SJSA1 (cell line): ENCODE measurements around the gene MYBPH. TPM values are rescaled to one million over a fixed set of nuclear protein-coding genes. Genes with fewer than 3 reads are reported as not detected.

Experiments used
- DNase-seq, 2 experiments: peaks; one replicate each; pipeline ENCODE4 v3.0.0-alpha.2; 2015 to 2020; ENCODE audit warnings: low spot score in 2 of 2, low read depth in 1 of 2
- H3K27ac ChIP-seq: fragments of 250-450 bp; sonication (Bioruptor Pico); 2 replicates; pipeline ENCODE4 v1.5.1; 2020; ENCODE audit warnings: mild to moderate bottlenecking, moderate library complexity
- H3K27me3 ChIP-seq: fragments of 250-450 bp; sonication (Bioruptor Pico); replicated peaks from 2 replicates; pipeline ENCODE4 v1.5.1; 2020; ENCODE audit warnings: mild to moderate bottlenecking, moderate library complexity
- H3K36me3 ChIP-seq: fragments of 250-450 bp; sonication (Bioruptor Pico); 2 replicates; pipeline ENCODE4 v1.5.1; 2020; ENCODE audit warnings: mild to moderate bottlenecking
- H3K4me1 ChIP-seq: fragments of 250-450 bp; sonication (Bioruptor Pico); replicated peaks from 2 replicates; pipeline ENCODE4 v1.6.1; 2021; ENCODE audit warnings: mild to moderate bottlenecking
- H3K4me3 ChIP-seq: fragments of 250-450 bp; sonication (Bioruptor Pico); 2 replicates; pipeline ENCODE4 v1.5.1; 2020; ENCODE audit warnings: mild to moderate bottlenecking
- H3K9me3 ChIP-seq: fragments of 250-450 bp; sonication (Bioruptor Pico); replicated peaks from 2 replicates; pipeline ENCODE4 v1.5.1; 2020; ENCODE audit warnings: mild to moderate bottlenecking
- total RNA-seq: library from RNA; depleted of rRNA; stranded (reverse); fragments of >200 nt; shearing (Covaris generic); gene quantifications from 2 replicates; pipeline ENCODE4 v1.2.3, GENCODE V29; 2014

The MYBPH gene
- total RNA-seq, 1 experiment from 2014 or later, result not detected

DNA sequence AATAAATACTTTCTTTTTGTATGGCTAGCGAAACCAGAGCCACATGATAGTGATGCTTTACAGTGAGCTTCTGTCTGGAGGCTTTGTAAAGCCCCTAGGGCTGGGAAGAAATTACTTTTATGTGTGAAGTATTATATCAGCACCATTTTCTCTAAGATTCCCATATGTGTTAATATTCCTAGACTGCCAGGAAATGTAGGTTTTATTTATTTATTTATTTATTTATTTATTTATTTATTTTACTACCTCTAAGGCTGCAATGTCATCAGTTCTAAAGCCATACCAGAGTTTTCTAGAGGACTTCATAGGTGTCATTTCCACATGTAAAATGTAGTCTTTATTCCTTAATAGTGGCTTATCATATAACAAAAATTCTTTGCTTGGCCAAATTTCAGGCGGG lies 15.3 kb upstream of the MYBPH start:
- no peak overlapping the region for H3K4me3 ChIP-seq
- no peak for DNase-seq
- H3K27ac ChIP-seq, result no peak overlapping the region
- no peaks in the 10 kb centered on the region for H3K4me1 ChIP-seq
- H3K27me3 ChIP-seq, result peaks cover 7% of the 10 kb centered on the region
- no peaks in the 10 kb centered on the region for H3K36me3 ChIP-seq
- H3K9me3 ChIP-seq, result no peaks in the 10 kb centered on the region

DNA sequence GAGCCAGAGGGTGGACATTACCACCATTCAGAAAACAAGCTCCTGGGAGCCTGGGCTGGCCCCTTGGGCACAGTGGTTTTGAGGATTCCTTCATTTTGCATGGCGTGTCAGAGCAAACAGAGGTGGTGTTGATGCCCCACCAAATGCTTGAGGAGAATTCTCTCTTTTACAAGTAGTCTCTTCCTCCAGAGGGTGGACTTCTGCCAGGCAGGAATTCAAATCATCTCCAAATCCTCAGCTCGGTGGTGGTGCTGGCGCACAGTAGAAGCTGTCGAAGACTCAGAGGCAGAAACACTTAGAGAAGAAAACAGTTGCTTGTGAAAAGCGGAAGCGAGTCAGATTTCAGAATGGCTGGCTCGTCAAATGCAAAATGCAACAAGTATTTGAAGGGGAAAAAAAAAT lies 14.3 kb upstream of the MYBPH start:
- Histone ChIP-seq H3K9me3 (no peaks in the 10 kb centered on the region), H3K27ac (no peak overlapping the region), H3K27me3 (peaks cover 7% of the 10 kb centered on the region), H3K36me3 (no peaks in the 10 kb centered on the region), H3K4me1 (no peaks in the 10 kb centered on the region), H3K4me3 (no peak overlapping the region)
- DNase-seq, result no peak

DNA sequence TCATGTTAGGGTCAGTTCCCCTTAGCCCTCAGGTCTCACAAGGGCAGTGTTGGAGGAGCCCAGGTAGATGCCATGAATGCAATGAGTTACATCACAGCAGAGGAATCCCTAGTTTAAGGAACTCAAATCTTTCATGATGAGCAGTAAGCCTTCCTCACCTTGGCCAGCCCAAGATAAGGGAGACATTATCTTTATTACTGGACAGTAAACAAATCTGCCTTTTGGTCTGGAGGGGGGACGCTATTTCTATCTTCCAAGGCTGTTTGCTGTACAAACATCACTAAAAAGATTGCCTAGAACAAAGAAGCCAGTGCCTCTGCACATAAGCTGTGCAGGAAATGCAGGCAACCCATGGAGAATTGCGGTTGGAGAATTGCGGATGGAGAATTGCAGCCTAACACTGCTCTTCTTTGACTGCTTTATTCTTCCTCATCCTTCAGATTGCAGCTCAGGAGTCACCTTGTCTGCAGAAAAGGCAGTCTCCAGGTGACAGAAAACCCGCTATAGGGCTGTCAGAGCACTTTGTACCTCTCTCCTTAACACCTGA lies 13.1 kb upstream of the MYBPH start:
- Histone ChIP-seq H3K4me3 (no peak overlapping the region), H3K4me1 (no peaks in the 10 kb centered on the region), H3K9me3 (no peaks in the 10 kb centered on the region), H3K27ac (no peak overlapping the region), H3K27me3 (peaks cover 7% of the 10 kb centered on the region), H3K36me3 (no peaks in the 10 kb centered on the region)
- DNase-seq, result no peak

DNA sequence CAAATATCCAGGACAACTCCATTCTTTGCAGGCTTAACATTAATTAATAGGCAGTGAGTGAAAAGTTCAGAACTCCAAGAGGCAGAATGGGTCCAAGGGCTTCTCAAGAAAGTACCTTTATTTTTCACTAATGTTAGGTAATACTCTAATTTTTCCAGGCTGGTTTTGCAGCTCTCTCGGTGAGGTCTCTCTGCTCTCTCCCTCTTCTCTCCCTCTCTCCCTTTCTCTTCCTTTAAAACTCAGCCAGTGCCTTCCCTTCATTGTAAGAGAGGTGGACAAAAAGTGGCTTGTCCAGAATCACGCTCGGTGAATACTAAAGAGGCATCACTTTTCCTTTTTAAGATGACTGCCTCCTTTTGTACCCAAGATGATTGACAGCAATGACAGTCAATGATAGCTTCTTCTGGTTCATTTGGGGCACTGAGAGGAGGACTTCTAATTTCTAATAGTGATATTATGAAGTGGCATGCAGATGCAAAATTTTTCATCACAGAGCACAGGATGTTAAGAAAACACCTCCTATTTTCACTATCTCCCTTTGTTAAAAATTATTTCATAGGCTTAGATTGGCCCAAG lies 12.2 kb upstream of the MYBPH start:
- no peak overlapping the region for H3K4me3 ChIP-seq
- no peaks in the 10 kb centered on the region for H3K4me1 ChIP-seq
- DNase-seq, result no peak
- H3K27me3 ChIP-seq, result peaks cover 7% of the 10 kb centered on the region
- no peak overlapping the region for H3K27ac ChIP-seq
- H3K9me3 ChIP-seq, result no peaks in the 10 kb centered on the region
- no peaks in the 10 kb centered on the region for H3K36me3 ChIP-seq

DNA sequence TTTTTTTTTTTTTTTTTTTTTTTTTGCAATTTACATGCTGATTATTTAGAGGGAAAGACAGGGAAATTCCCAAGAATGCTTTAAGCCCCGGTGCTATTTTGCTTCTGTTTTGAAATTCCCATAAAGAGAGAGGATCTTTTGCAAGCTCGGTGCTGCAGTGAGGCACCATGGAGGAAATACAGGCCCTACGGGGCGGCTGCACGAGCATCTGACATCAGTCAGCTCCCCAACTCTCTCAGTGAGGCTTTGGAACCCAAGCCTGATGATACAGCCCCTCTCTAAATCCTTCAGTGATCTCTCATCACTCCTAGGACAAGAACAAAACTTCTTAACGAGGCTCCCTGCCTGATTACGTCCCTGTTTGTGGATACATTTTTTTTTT lies 11.7 kb upstream of the MYBPH start:
- peaks cover 7% of the 10 kb centered on the region for H3K27me3 ChIP-seq
- no peak overlapping the region for H3K27ac ChIP-seq
- no peaks in the 10 kb centered on the region for H3K9me3 ChIP-seq
- no peak overlapping the region for H3K4me3 ChIP-seq
- DNase-seq, result no peak
- H3K36me3 ChIP-seq, result no peaks in the 10 kb centered on the region
- no peaks in the 10 kb centered on the region for H3K4me1 ChIP-seq

DNA sequence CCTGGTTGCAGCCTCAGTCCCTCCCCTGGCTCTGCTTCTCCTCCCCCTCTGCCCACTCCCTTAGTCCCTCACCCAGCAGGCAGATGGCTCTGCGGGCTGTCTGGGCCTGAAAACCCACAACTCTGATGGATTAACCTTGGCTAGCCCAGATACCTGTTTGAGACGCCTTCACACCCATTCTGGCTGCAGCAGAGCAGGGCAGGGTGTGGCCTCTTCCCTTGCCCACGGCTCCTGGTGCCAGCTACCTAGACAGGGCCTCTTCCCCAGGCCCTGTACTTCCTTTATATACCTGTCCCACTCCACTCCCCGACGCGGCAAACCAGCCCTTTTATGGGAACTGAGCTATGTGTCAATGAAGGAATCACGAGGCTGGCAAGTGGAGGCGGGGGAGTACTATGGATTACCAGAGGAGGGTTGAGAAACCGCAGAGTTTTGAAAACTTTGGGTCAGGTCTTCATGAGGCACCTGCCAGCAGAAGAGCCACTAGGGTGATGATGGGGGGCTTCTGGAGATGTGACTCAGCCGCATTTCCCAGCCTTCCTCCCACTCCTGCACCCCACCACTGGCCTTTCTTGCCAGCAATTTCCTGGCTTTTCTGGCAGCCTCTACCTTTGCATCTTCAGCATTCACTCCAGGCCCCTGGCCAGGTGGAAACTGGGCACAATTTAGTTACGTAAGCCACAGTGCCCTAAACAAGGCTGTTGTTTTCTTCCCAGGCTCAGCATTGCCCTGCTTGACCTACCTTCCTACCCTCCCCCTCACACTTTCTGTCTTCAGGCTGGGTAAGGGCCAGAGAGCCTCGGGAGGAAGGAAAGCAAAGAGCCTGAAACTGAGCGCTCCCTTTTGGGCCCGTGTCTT lies 11.0 kb upstream of the MYBPH start, which contains the start of gene CHI3L1:
TSS of gene CHI3L1 (minus strand) at position 259 of the 858 bp plus-strand sequence. CDS start at position 178, 81 bp downstream.
- Histone ChIP-seq H3K4me1 (no peaks in the 10 kb centered on the region), H3K9me3 (no peaks in the 10 kb centered on the region), H3K27ac (no peak within 1 kb of the TSS), H3K36me3 (no peaks in the 10 kb centered on the region), H3K27me3 (peaks cover 7% of the 10 kb centered on the region), H3K4me3 (no peak within 1 kb of the TSS)
- DNase-seq, result no peak

DNA sequence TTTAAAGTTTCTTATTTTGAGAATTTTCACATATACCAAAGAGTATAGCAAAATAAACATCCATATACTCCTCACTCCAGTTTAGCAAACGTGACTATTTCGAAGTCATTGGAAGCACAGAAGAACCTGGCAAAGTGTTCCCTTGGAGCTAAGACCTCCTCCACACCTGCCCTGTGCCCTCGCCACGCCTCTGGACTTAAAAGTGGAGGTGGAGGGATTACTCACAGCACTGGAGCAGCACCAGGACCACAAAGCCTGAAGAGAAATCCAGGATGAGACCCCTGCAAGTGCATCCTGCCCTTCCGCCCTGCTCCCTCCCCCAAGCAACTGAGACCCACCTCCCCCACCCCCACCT lies 10.4 kb upstream of the MYBPH start:
- no peak for DNase-seq
- Histone ChIP-seq H3K9me3 (no peaks in the 10 kb centered on the region), H3K27me3 (peaks cover 7% of the 10 kb centered on the region), H3K4me1 (no peaks in the 10 kb centered on the region), H3K27ac (no peak overlapping the region), H3K36me3 (no peaks in the 10 kb centered on the region), H3K4me3 (no peak overlapping the region)

DNA sequence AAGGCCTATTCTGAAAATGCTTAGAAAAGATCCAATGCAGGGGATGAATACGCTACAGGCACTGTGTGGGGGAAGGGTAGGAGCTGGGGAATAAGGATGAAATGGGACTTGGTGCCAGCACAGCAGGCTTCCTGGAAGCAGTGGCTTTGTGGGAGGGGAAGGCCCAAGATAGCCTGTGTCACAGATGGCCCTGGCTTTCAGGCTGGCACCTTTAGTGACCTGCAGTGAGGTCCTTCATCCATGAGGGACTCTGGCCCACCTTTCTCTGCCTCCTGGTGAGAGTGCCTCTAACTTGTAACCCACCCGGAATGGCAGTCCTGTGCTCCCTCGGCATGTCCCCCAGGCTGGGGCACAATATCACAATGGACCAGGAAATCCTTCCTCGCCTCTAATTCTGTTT lies 10.0 kb upstream of the MYBPH start:
- Histone ChIP-seq H3K36me3 (no peaks in the 10 kb centered on the region), H3K27me3 (peaks cover 7% of the 10 kb centered on the region), H3K4me3 (no peak overlapping the region), H3K27ac (no peak overlapping the region), H3K4me1 (no peaks in the 10 kb centered on the region), H3K9me3 (no peaks in the 10 kb centered on the region)
- no peak for DNase-seq

DNA sequence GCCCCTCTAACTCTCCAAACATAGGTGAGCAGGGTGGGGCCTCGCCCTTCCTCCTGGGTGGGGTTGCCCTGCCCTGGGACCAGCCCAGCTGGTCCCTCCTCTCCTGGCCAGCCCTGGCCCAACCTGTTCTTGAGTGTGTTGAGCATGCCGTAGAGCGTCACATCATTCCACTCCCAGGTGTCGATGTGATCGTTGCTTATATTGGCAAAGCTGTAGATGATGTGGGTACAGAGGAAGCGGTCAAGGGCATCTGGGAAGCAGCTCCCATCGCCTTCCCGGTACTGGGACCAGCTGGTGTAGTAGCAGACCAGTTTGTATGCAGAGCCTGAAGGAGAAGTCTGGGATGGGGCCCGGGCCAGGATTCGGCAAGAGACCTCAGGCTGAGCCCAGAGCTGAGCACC lies 9.4 kb upstream of the MYBPH start:
- no peak for DNase-seq
- H3K27ac ChIP-seq, result no peak overlapping the region
- H3K4me1 ChIP-seq, result no peaks in the 10 kb centered on the region
- H3K27me3 ChIP-seq, result peaks cover 7% of the 10 kb centered on the region
- H3K9me3 ChIP-seq, result no peaks in the 10 kb centered on the region
- H3K36me3 ChIP-seq, result no peaks in the 10 kb centered on the region
- no peak overlapping the region for H3K4me3 ChIP-seq

DNA sequence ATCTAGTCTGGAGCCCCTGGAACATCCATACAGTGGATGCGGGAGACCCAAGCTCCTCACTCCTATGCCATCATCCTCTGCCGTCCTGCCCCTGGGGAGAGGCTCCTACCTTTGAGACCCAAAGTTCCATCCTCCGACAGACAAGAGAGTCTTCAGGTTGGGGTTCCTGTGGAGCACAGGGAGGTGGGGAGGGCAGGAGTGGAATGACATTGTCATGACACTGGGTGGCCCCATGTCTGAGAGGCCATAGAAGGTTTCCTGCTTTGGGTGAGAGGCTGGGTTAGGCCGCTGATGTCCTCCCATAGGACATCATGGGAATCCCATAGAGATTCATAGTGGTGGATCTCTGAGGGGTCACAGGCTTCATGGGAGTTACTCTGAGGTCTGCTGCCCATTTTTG lies 8.8 kb upstream of the MYBPH start:
- no peak overlapping the region for H3K27ac ChIP-seq
- H3K4me1 ChIP-seq, result no peaks in the 10 kb centered on the region
- no peak for DNase-seq
- H3K36me3 ChIP-seq, result no peaks in the 10 kb centered on the region
- H3K9me3 ChIP-seq, result no peaks in the 10 kb centered on the region
- no peak overlapping the region for H3K4me3 ChIP-seq
- H3K27me3 ChIP-seq, result peaks cover 7% of the 10 kb centered on the region

DNA sequence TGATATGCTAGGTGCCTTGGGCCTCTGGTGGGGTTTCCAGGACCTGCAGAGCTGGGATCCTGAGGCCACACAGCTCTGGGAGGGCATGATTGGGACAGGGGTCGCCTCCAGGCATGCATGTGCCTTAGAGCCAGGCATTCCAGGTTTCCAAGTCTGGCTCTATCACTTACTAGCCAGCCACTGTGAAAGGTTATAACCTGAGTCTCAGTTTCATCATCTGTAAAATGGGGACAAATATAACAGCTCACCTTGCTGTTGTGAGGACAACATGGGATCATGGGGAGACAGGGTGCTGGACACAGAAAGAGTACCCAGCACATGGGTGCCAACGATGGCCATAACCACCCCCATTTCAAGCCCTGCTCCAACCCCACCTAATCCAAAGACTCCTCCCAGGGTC lies 8.2 kb upstream of the MYBPH start:
- H3K27me3 ChIP-seq, result peaks cover 7% of the 10 kb centered on the region
- no peak overlapping the region for H3K4me3 ChIP-seq
- DNase-seq, result no peak
- no peaks in the 10 kb centered on the region for H3K9me3 ChIP-seq
- H3K36me3 ChIP-seq, result no peaks in the 10 kb centered on the region
- H3K27ac ChIP-seq, result no peak overlapping the region
- H3K4me1 ChIP-seq, result no peaks in the 10 kb centered on the region

DNA sequence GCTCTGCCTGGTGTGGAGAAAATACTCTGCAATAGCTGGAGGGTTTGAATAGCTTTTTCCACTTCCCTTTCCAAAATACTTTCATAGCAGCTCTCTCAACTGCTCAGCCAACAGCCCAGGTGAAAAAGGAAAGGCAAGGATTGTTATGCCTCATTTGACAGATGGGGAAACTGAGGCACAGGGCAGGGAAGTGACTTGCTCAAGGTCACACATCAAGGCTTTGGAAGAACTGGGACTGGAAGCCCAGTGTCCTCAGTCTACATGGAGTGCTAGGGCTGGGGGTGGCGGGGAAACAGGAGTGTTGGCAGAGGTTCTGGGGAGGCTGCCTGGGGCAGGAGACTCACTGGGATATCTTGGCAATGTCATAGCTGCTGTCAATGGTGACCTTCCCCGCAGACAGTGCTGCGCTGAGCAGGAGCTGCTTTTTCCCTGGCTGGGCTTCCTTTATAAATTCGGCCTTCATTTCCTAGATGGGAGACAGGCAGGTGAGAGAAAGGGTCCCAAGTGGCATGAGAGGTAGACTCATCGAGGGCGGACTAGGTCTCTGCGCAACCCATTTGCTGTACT lies 6.8 kb upstream of the MYBPH start:
- Histone ChIP-seq H3K4me3 (no peak overlapping the region), H3K36me3 (no peaks in the 10 kb centered on the region), H3K27ac (no peak overlapping the region), H3K27me3 (no peaks in the 10 kb centered on the region; the same call in none of the 2 replicates), H3K4me1 (peaks cover 4% of the 10 kb centered on the region), H3K9me3 (0 out of 2 replicates have a peak, but pooled peaks cover 3% of the 10 kb centered on the region)
- DNase-seq, result no peak

DNA sequence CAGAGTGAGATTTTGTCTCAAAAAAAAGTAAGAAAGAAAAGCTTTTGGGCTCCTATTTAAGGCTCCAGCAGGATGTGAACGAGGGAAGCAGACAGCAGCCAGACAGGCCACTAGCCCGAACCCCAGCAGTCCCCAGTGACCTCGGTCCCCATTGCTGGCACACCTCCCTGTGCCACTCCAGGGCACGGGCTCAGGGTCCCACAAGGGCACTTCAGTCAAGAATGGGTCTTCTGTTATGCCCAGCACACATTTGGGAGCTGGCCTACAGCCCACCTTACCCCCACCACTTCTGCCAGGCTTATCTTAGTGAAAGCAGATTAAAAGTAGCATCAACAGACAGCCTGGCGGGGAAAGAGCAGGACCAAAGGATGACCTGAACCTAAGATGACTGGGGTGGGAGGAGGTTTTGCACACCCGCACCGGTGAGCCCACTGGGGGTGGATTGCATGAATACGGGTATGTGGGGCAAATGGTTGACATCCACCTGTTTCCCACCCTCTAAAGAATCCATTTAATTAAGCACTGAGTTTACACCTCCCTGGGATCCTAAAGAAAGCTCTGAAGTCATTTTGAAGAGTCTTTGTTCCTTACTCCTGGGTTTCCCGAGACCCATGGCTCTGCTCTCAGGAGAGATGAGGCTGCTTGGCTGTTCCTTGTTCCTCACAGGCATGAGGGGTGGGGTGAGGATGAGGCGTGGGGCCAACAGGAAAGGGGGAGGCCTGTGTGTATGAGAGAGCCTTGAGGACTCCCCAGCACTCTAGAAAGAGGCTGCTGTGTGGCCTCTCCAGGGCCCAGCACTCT lies 6.2 kb upstream of the MYBPH start:
- Histone ChIP-seq H3K9me3 (0 out of 2 replicates have a peak, but pooled peaks cover 3% of the 10 kb centered on the region), H3K4me1 (peaks cover 8% of the 10 kb centered on the region), H3K4me3 (no peak overlapping the region)

More for the DNA sequence above, 6.2 kb upstream of the MYBPH start:
- Histone ChIP-seq H3K36me3 (no peaks in the 10 kb centered on the region), H3K27me3 (no peaks in the 10 kb centered on the region; the same call in 1 of the 2 replicates), H3K27ac (no peak overlapping the region)
- no peak for DNase-seq
